Measurements from ENCODE around the gene PPP2R2B. TPM values are rescaled to one million over a fixed set of nuclear protein-coding genes. Genes with fewer than 3 reads are reported as not detected.
A peak's percentile ranks its signal among the peaks of the same experiment; 100 is the strongest.

Gene PPP2R2B
- total RNA-seq, 4 donors from 2014 or later, result 1.2 to 2.9 (median 1.9) TPM

DNA sequence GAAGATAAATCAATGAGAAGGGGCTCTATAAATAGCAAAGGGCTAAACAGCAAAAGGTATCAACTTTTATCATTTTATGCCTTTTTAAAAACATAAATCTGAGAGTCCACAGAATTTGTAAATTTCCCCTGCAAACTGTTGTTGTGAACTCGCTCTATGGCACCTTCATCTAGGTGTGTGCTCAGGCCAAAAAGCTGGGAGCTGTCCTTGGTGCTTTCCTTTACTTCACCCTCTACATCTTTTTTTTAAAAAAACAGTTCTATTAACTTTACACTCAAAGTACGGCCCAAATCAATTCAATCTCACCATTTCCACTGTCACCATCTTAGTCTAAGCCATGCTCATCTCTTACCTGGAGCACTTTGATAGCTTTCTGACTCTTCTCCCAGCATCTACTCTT lies 254.4 kb downstream of the PPP2R2B start:
- no peak for TF ChIP-seq POLR2A (IDR thresholded peaks at IDR 0.05)
- TF ChIP-seq, protein P1, sequence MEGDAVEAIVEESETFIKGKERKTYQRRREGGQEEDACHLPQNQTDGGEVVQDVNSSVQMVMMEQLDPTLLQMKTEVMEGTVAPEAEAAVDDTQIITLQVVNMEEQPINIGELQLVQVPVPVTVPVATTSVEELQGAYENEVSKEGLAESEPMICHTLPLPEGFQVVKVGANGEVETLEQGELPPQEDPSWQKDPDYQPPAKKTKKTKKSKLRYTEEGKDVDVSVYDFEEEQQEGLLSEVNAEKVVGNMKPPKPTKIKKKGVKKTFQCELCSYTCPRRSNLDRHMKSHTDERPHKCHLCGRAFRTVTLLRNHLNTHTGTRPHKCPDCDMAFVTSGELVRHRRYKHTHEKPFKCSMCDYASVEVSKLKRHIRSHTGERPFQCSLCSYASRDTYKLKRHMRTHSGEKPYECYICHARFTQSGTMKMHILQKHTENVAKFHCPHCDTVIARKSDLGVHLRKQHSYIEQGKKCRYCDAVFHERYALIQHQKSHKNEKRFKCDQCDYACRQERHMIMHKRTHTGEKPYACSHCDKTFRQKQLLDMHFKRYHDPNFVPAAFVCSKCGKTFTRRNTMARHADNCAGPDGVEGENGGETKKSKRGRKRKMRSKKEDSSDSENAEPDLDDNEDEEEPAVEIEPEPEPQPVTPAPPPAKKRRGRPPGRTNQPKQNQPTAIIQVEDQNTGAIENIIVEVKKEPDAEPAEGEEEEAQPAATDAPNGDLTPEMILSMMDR (IDR thresholded peaks at IDR 0.05), result no peak
- Histone ChIP-seq H3K9me3 (no peaks in the 10 kb centered on the region), H3K36me3 (no peaks in the 10 kb centered on the region), H3K4me1 (no peaks in the 10 kb centered on the region), H3K4me3 (no peak overlapping the region), H3K27ac (no peak overlapping the region), H3K27me3 (no peaks in the 10 kb centered on the region)
- DNase-seq, result no peak

DNA sequence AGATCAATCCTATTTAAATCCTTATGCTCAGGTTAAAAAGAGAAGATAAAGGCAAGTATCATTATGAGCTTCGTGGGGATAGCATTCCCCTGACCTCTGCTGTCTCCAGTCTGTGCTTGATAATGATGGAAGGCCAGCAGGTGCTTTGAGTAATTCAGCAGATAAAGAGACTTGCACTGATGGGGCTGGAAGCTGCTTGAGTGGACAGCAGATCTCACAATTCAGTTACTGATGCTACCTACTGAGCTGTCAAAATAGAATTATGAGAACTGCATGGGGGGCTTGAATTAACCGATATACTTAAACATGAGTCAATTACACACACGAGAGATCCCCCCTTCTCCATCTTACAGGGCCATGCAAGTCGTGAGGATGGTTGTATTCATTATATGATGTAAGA lies 254.9 kb downstream of the PPP2R2B start:
- Histone ChIP-seq H3K27ac (no peak overlapping the region), H3K4me1 (no peaks in the 10 kb centered on the region), H3K27me3 (no peaks in the 10 kb centered on the region), H3K36me3 (no peaks in the 10 kb centered on the region), H3K4me3 (no peak overlapping the region), H3K9me3 (no peaks in the 10 kb centered on the region)
- TF ChIP-seq, protein P1 (IDR thresholded peaks at IDR 0.05), result no peak
- no peak for TF ChIP-seq POLR2A (IDR thresholded peaks at IDR 0.05)
- no peak for DNase-seq

GRCh38 chr5:146623009-146623408 lies 255.5 kb downstream of the PPP2R2B start:
- no peak for DNase-seq
- Histone ChIP-seq H3K27ac (no peak overlapping the region), H3K4me1 (no peaks in the 10 kb centered on the region), H3K27me3 (no peaks in the 10 kb centered on the region), H3K4me3 (no peak overlapping the region), H3K9me3 (no peaks in the 10 kb centered on the region), H3K36me3 (no peaks in the 10 kb centered on the region)
- TF ChIP-seq, protein P1 (IDR thresholded peaks at IDR 0.05), result no peak
- no peak for TF ChIP-seq POLR2A (IDR thresholded peaks at IDR 0.05)

DNA sequence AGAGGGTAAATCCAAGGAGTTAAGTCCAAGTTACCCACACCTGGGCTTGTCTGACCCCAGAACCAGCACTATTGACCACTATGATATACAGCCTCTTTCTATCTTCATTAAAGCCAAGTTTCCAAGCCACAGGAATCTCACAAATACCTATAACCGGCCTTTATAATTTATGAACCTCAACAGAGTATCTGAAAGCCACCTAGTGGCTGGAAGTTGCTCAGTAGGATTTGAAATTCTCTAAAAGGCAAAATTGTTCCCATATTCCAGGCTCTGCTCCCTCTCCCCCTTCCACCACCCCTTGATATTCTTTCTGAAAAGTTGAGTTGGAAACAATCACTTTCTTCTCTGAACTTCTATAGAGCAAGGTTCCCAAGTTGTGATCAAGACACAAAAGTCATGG lies 256.2 kb downstream of the PPP2R2B start:
- Histone ChIP-seq H3K27me3 (no peaks in the 10 kb centered on the region), H3K27ac (no peak overlapping the region), H3K9me3 (no peaks in the 10 kb centered on the region), H3K36me3 (no peaks in the 10 kb centered on the region), H3K4me1 (no peaks in the 10 kb centered on the region), H3K4me3 (no peak overlapping the region)
- no peak for DNase-seq
- no peak for TF ChIP-seq POLR2A (IDR thresholded peaks at IDR 0.05)
- TF ChIP-seq, protein P1 (IDR thresholded peaks at IDR 0.05), result peak in 2 of 6 experiments; percentile 16 to 26

DNA sequence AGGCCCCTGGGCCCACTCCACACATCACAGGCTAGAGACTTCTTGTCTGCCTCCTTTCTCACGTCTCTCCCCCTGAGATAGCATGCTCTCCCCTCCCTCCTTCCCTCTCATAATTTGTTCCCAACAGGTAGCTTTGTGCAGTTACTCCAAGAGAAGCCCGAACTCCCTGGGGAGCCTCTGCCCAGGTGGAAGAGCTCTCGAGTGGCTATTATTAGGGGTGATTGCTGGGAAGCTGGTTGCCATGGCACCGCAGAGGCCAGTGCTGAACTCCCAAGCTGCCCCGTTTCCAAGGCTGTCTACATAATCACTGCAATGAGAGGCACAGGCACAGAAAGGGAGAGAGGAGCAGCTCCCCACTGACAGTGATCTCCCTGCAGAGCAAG lies 257.9 kb downstream of the PPP2R2B start:
- H3K9me3 ChIP-seq, result no peaks in the 10 kb centered on the region
- H3K4me3 ChIP-seq, result no peak overlapping the region
- no peak overlapping the region for H3K27ac ChIP-seq
- no peaks in the 10 kb centered on the region for H3K27me3 ChIP-seq
- no peaks in the 10 kb centered on the region for H3K4me1 ChIP-seq
- TF ChIP-seq, protein P1 (IDR thresholded peaks at IDR 0.05), result no peak
- no peak for TF ChIP-seq POLR2A (IDR thresholded peaks at IDR 0.05)
- H3K36me3 ChIP-seq, result no peaks in the 10 kb centered on the region
- no peak for DNase-seq

GRCh38 chr5:146620031-146620668 lies 258.4 kb downstream of the PPP2R2B start:
- Histone ChIP-seq H3K4me1 (no peaks in the 10 kb centered on the region), H3K36me3 (no peaks in the 10 kb centered on the region), H3K9me3 (no peaks in the 10 kb centered on the region), H3K27me3 (no peaks in the 10 kb centered on the region), H3K4me3 (no peak overlapping the region), H3K27ac (no peak overlapping the region)
- TF ChIP-seq, protein P1 (IDR thresholded peaks at IDR 0.05), result no peak
- TF ChIP-seq POLR2A (IDR thresholded peaks at IDR 0.05), result no peak
- DNase-seq, result no peak

Measured in Peyer's patch (tissue), 4 donors.